C4-2B (cell line): ENCODE results near the gene HIPK3.

Experiments used
- ZFX ChIP-seq: fragments of 450-650 bp; IDR thresholded peaks from 2 replicates; pipeline ENCODE4 v1.6.1; 2017
- TF ChIP-seq, protein P1 (sequence below): fragments of 450-650 bp; conservative IDR thresholded peaks from 2 replicates; pipeline ENCODE4 v1.5.1; 2017; ENCODE audit warnings: mild to moderate bottlenecking

DNA sequence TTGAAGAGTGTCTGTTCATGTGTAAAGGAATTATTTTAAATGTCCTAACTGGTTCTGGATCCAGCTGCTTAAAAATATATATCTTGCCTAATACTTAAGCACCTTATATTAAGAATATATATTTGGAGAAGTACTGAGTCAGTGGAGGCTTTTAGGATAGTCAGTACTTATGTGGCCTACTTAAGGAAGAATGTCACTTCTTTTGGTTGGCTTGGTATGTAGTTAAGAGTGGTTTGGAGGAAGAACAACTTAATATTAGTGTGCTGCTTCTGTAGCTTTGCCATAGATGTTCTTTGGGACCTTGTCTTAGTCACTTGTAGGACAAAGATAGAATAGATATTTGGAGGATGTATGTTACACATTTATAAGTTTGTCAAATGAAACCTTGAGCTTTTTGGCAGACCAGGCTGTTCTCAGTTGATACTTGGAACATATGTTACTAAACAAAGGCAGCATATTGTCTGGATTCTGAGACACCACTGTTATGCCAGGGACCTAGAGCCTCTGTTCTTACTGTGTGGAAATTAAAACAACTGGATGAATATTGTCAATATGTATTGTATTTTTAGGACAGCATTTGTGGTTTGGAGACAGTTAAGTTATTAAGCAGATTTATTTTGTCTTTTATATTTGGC is 4.9 kb downstream of the HIPK3 start:
- TF ChIP-seq, protein P1, sequence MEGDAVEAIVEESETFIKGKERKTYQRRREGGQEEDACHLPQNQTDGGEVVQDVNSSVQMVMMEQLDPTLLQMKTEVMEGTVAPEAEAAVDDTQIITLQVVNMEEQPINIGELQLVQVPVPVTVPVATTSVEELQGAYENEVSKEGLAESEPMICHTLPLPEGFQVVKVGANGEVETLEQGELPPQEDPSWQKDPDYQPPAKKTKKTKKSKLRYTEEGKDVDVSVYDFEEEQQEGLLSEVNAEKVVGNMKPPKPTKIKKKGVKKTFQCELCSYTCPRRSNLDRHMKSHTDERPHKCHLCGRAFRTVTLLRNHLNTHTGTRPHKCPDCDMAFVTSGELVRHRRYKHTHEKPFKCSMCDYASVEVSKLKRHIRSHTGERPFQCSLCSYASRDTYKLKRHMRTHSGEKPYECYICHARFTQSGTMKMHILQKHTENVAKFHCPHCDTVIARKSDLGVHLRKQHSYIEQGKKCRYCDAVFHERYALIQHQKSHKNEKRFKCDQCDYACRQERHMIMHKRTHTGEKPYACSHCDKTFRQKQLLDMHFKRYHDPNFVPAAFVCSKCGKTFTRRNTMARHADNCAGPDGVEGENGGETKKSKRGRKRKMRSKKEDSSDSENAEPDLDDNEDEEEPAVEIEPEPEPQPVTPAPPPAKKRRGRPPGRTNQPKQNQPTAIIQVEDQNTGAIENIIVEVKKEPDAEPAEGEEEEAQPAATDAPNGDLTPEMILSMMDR = no peak
- no peak for TF ChIP-seq ZFX
